ENCODE data around the gene TSPAN18.

TSPAN18 gene

DNA sequence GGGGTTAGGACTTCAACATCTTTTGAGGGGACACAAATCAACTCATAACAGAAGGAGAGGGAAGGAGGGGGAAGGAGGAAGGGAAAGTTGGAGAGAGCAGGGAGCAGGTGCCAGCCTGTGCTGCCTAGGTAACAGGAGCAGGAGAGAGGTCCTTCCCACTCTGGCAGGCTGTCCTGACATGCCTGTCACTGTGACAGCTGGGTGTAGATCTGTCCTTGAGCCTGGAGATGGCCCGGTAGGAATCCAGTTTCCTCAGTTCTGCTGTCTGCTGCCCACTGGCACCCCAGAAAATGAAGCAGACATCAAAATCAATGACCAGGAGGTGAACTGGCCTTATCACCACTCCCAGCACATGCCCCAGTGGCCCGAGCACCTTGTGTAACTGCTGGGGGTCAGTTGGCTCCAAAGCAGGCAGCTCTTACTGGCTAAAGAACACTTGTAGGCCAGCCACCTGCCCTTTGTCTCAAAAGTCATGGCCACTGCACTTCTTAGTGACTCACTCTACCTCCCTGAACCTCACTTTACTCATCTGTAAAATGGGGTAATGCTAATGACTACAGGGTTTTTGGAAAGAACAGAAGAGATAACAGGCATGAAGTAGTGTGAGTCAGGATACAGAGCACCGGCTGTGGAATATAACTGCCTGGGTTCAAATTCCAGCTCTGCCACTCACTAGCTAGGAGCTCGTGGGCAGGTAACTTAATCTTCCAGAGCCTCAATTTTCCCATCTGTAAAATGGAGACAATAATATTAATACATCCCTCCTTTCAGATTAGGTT, 8.0 kb upstream of the TSPAN18 start:
- H3K4me3 ChIP-seq (ENCODE audit: low read depth, low read length), result no peak overlapping the region
- TF ChIP-seq, protein P1, sequence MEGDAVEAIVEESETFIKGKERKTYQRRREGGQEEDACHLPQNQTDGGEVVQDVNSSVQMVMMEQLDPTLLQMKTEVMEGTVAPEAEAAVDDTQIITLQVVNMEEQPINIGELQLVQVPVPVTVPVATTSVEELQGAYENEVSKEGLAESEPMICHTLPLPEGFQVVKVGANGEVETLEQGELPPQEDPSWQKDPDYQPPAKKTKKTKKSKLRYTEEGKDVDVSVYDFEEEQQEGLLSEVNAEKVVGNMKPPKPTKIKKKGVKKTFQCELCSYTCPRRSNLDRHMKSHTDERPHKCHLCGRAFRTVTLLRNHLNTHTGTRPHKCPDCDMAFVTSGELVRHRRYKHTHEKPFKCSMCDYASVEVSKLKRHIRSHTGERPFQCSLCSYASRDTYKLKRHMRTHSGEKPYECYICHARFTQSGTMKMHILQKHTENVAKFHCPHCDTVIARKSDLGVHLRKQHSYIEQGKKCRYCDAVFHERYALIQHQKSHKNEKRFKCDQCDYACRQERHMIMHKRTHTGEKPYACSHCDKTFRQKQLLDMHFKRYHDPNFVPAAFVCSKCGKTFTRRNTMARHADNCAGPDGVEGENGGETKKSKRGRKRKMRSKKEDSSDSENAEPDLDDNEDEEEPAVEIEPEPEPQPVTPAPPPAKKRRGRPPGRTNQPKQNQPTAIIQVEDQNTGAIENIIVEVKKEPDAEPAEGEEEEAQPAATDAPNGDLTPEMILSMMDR (IDR thresholded peaks at IDR 0.05; ENCODE audit: borderline replicate concordance, insufficient read depth, low read depth, low read length), result no peak

GRCh38 chr11:44725016-44725685, 1.6 kb upstream of the TSPAN18 start:
- H3K4me3 ChIP-seq (ENCODE audit: low read depth, low read length), result no peak overlapping the region
- TF ChIP-seq, protein P1 (IDR thresholded peaks at IDR 0.05; ENCODE audit: borderline replicate concordance, insufficient read depth, low read depth, low read length), result no peak

- TF ChIP-seq, protein P1 (IDR thresholded peaks at IDR 0.05; ENCODE audit: borderline replicate concordance, insufficient read depth, low read depth, low read length), result no peak
- H3K4me3 ChIP-seq (ENCODE audit: low read depth, low read length), result no peak overlapping the region
Observed at GRCh38 chr11:44725757-44726282, 942 bp upstream of the TSPAN18 start.

DNA sequence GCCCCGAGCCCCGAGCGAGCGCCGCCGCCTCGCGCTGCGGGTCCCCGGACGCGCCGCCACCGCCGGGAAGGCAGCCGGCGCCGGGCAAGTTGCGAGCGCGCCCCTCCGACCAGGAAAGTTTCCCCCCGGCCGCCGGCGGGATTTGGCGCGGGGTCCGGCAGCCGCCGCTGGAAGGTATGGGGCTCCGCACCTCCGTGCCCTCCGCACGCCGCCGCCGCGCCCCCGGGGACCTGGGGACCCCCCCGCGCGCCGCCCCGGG, 281 bp downstream of the TSPAN18 start:
- H3K4me3 ChIP-seq (ENCODE audit: low read depth, low read length), result peak overlapping the region; percentile 61
- TF ChIP-seq, protein P1 (IDR thresholded peaks at IDR 0.05; ENCODE audit: borderline replicate concordance, insufficient read depth, low read depth, low read length), result no peak

DNA sequence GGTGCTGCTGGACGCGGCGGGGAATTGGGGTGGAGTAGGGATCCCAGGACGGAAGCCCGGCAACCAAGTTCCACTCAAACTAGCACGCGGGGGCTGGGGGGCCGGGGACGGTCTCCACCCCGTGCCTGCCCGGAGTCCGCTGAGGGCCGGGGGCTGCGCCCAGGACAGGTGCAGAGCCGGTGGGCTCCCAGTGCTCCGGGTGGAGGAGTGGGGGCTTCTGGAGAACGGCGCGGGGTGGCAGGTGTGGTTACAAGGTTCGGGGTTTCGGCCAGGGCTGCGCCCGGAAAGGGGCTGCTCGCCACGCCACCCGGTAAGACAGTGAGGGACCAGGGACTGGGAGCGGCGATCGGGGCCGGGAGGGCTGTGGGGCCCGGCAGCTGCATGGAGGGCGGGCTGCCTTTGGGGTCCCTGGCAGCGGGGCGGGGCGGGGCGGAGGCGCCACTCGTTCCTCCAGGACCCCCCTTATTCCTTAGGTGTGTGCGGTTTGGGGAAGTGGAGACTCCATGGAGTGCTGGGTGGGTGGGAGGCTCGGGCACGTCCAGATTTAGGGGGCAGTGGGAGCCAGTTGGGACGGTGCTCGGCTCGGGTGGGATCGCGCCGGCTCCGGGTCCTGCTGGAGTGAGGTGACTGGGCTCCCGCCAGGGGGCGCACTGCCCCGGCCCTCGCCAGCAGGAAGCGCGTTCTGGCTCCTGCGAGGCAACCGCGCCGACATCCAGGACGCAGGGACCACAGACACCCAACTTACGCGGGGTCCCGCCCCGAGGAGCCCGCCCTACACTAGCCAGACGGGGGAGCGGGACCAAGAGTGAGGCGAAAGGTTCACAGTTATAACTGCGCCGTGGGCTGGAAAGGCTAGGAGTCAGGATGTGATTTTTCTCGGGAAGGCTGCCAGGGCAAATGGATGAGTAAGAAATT, 868 bp downstream of the TSPAN18 start:
- TF ChIP-seq, protein P1 (IDR thresholded peaks at IDR 0.05; ENCODE audit: borderline replicate concordance, insufficient read depth, low read depth, low read length), result peak; percentile 98
- H3K4me3 ChIP-seq (ENCODE audit: low read depth, low read length), result peak overlapping the region; percentile 61

GRCh38 chr11:44728491-44728910, 1.7 kb downstream of the TSPAN18 start:
- H3K4me3 ChIP-seq (ENCODE audit: low read depth, low read length), result no peak overlapping the region

More at GRCh38 chr11:44728491-44728910, 1.7 kb downstream of the TSPAN18 start:
- TF ChIP-seq, protein P1 (IDR thresholded peaks at IDR 0.05; ENCODE audit: borderline replicate concordance, insufficient read depth, low read depth, low read length), result no peak
